ENCODE results near the gene ABCA9.

- TF ChIP-seq POLR2A (IDR thresholded peaks at IDR 0.05), result no peak
- TF ChIP-seq, protein P1, sequence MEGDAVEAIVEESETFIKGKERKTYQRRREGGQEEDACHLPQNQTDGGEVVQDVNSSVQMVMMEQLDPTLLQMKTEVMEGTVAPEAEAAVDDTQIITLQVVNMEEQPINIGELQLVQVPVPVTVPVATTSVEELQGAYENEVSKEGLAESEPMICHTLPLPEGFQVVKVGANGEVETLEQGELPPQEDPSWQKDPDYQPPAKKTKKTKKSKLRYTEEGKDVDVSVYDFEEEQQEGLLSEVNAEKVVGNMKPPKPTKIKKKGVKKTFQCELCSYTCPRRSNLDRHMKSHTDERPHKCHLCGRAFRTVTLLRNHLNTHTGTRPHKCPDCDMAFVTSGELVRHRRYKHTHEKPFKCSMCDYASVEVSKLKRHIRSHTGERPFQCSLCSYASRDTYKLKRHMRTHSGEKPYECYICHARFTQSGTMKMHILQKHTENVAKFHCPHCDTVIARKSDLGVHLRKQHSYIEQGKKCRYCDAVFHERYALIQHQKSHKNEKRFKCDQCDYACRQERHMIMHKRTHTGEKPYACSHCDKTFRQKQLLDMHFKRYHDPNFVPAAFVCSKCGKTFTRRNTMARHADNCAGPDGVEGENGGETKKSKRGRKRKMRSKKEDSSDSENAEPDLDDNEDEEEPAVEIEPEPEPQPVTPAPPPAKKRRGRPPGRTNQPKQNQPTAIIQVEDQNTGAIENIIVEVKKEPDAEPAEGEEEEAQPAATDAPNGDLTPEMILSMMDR (IDR thresholded peaks at IDR 0.05), result no peak
Observed at GRCh38 chr17:69018022-69018615, 42.6 kb downstream of the ABCA9 start.
